Endothelial cell of umbilical vein (primary cell): Measurements from ENCODE around the gene SLC4A2. TPM values are rescaled to one million over a fixed set of nuclear protein-coding genes. Genes with fewer than 3 reads are reported as not detected.

ENCODE experiments used
- BruUV-seq: library from RNA; stranded (reverse); fragments of 400-500 nt; replicated peaks from 2 replicates; lab custom pipeline; 2021; lab: Mats Ljungman, UMichigan
- CTCF ChIA-PET: fragments of 300-600, 350-600 bp; sonication (Branson Sonifier 250); formaldehyde crosslinking; loops from one replicate; lab custom pipeline; 2021; ENCODE audit warnings: antibody characterized with exemption, inconsistent platforms; lab: Charles Lee
- POLR2A ChIA-PET: fragments of 300-600, 350-600 bp; sonication (Branson Sonifier 250); formaldehyde crosslinking; loops from one replicate; lab custom pipeline; 2021; ENCODE audit warnings: antibody characterized with exemption, inconsistent platforms; lab: Charles Lee
- DNase-seq: peaks from one replicate; pipeline ENCODE4 v3.0.0-alpha.2; 2011; ENCODE audit warnings: low read depth, low spot score
- FAIRE-seq: peaks from 2 replicates; lab custom pipeline; 2011; peaks lifted over from hg19 to GRCh38; lab: Jason Lieb, UNC
- H2AFZ ChIP-seq: 2 replicates; pipeline ENCODE4 v1.6.0; 2012; ENCODE audit warnings: low read depth, low read length, control low read depth, inconsistent platforms
- H3K27ac ChIP-seq: 2 replicates; pipeline ENCODE4 v1.5.1; 2011; ENCODE audit warnings: low read depth, mild to moderate bottlenecking, control low read depth, low read length, moderate library complexity; ENCODE audit not compliant: insufficient read depth
- H3K27me3 ChIP-seq, 2 experiments: 2 replicates each; pipeline versions ENCODE4 v1.6.0 to v1.6.1; 2011; ENCODE audit warnings: low read length in 2 of 2, mixed read lengths in 1 of 2; ENCODE audit not compliant: control insufficient read depth in 2 of 2, insufficient read depth in 2 of 2
- H3K36me3 ChIP-seq, 2 experiments: 2 replicates in 1 of 2; 3 replicates in 1 of 2; pipeline ENCODE4 v1.5.1; 2011; ENCODE audit warnings: low read length in 2 of 2, mild to moderate bottlenecking in 1 of 2, moderate library complexity in 1 of 2; ENCODE audit not compliant: control insufficient read depth in 2 of 2, insufficient read depth in 2 of 2; ENCODE audit errors: extremely low read depth in 1 of 2
- H3K4me1 ChIP-seq: 3 replicates; pipeline ENCODE4 v1.5.1; 2011; ENCODE audit warnings: mild to moderate bottlenecking, low read length; ENCODE audit not compliant: control insufficient read depth, insufficient read depth; ENCODE audit errors: extremely low read depth
- H3K4me2 ChIP-seq: 2 replicates; pipeline ENCODE4 v1.6.1; 2011; ENCODE audit warnings: low read length, control low read depth, mixed read lengths; ENCODE audit not compliant: insufficient read depth
- H3K4me3 ChIP-seq, 3 experiments: fragments of 200-600 bp in 1 of 3; sonication (generic), shearing (Covaris generic) in 1 of 3; replicated peaks in 1 of 3; 2 replicates each; pipeline ENCODE4 v1.5.1; 2011 to 2016; ENCODE audit warnings: control low read depth in 3 of 3, low read length in 3 of 3, mild to moderate bottlenecking in 2 of 3, inconsistent platforms in 1 of 3, low read depth in 1 of 3, moderate library complexity in 1 of 3; ENCODE audit not compliant: insufficient read depth in 1 of 3
- H3K79me2 ChIP-seq: 2 replicates; pipeline ENCODE4 v1.6.0; 2012; ENCODE audit warnings: low read length, inconsistent platforms; ENCODE audit not compliant: control insufficient read depth, insufficient read depth
- H3K9ac ChIP-seq: replicated peaks from 2 replicates; pipeline ENCODE3; 2011; ENCODE audit warnings: low read length, control low read depth; ENCODE audit not compliant: insufficient read depth; ENCODE audit errors: extremely low read depth
- H3K9me1 ChIP-seq: replicated peaks from 3 replicates; pipeline ENCODE4 v1.6.0; 2011; ENCODE audit warnings: mild to moderate bottlenecking, low read length; ENCODE audit not compliant: control insufficient read depth, insufficient read depth; ENCODE audit errors: extremely low read depth
- H3K9me3 ChIP-seq: replicated peaks from 2 replicates; pipeline ENCODE4 v1.5.1; 2012; ENCODE audit warnings: low read length, inconsistent platforms; ENCODE audit not compliant: control insufficient read depth, insufficient read depth
- H4K20me1 ChIP-seq: replicated peaks from 2 replicates; pipeline ENCODE3; 2011; ENCODE audit warnings: mild to moderate bottlenecking, low read length; ENCODE audit not compliant: control insufficient read depth, insufficient read depth; ENCODE audit errors: extremely low read depth
- GATA2 ChIP-seq: IDR thresholded peaks from 2 replicates; pipeline ENCODE4 v1.7.0; 2011; ENCODE audit warnings: low read depth, mild to moderate bottlenecking, moderate library complexity, mixed read lengths, low read length; ENCODE audit not compliant: insufficient read length, insufficient read depth
- JUN ChIP-seq: IDR thresholded peaks from 2 replicates; pipeline ENCODE4 v1.6.1; 2011; ENCODE audit warnings: borderline replicate concordance, low read depth; ENCODE audit not compliant: insufficient read length, insufficient read depth
- POLR2AphosphoS5 ChIP-seq: IDR thresholded peaks from 2 replicates; pipeline ENCODE4 v1.6.1; 2012; ENCODE audit warnings: low read depth, mild to moderate bottlenecking, control low read depth, low read length, moderate library complexity; ENCODE audit not compliant: insufficient read depth
- dilution Hi-C: fragments of 300-500 bp; cut with MboI; formaldehyde crosslinking; loops from one replicate; pipeline ENCODE4 v1.15.0; 2019; ENCODE audit warnings: low sequenced_read_pairs; ENCODE audit not compliant: extremely low pct_ligation_motif_present
- intact Hi-C: fragments of 100-400 bp; cut with micrococcal nuclease; formaldehyde crosslinking; loops from one replicate; pipeline ENCODE4 v1.10.0; 2022
- polyA plus RNA-seq, 4 experiments: library from polyadenylated mRNA; depleted of rRNA in 3 of 4; stranded (reverse) in 3 of 4; unstranded in 1 of 4; fragments of >200 nt; gene quantifications; 2 replicates each; pipeline versions ENCODE4 v1.2.1 to v1.2.3, GENCODE V29; 2011 to 2012; ENCODE audit warnings: missing spikeins in 1 of 4
- total RNA-seq: library from RNA; stranded (reverse); gene quantifications from 2 replicates; pipeline ENCODE4 v1.2.3, GENCODE V29; 2021
- TF ChIP-seq, protein P1 (sequence below), 2 donors: IDR thresholded peaks; 1 replicate in 1 of 2; 2 replicates in 1 of 2; pipeline ENCODE4 v1.5.1; 2011; ENCODE audit warnings: low read length in 2 of 2, mild to moderate bottlenecking in 2 of 2, moderate library complexity in 2 of 2, control low read depth in 1 of 2, inconsistent platforms in 1 of 2, low read depth in 1 of 2; ENCODE audit not compliant: insufficient read depth in 1 of 2; ENCODE audit errors: extremely low read depth in 1 of 2

Gene SLC4A2
- total and polyA plus RNA-seq, 2 donors (not counting 3 experiments of a cell fraction or from before 2014, with no cell fraction given): 108 to 172 TPM

DNA sequence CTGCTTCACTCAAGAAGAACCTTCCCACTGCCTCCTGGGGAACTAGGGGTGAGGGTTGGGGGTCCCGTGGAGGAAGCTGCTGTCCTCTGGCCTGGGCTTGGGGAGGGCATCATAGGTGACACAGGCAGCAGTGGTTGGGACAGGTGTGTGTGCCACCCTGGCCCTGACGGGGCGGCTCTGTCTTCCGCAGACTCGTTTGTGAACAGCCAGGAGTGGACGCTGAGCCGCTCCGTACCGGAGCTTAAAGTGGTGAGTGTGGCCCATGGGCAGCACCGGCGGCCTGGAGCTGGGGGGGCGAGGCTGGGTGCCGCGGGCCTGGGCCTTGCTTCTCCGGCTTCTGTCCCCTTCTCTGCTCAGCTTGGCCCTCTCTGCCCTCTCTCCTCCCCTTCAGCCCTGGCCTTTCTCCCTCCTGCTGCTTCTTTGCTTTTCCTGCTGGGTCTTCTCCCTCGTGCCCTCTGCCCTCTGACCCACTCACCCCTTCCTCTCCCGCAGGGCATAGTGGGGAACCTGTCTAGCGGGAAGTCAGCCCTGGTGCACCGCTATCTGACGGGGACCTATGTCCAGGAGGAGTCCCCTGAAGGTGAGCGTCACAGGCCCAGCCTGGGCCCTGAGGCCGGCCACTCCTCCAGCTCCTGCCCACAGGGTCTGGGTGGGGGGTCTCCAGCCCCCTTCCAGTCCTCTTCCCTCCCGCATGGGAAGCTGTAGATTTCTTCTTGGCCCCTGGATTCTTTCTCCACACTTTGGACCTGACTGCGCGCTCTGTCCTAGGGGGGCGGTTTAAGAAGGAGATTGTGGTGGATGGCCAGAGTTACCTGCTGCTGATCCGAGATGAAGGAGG lies 57.4 kb downstream of the SLC4A2 start:
- Histone ChIP-seq H3K4me2 (no peak overlapping the region), H3K27ac (no peak overlapping the region), H3K4me3 (no peak overlapping the region), H3K9ac (no peak overlapping the region), H4K20me1 (no peaks in the 10 kb centered on the region), H3K27me3 (no peaks in the 10 kb centered on the region), H3K9me1 (no peaks in the 10 kb centered on the region), H2AFZ (no peak overlapping the region), H3K36me3 (peaks cover 9 to 41% of the 10 kb centered on the region in 2 experiments), H3K4me1 (peaks cover 25% of the 10 kb centered on the region), H3K79me2 (peaks cover 44% of the 10 kb centered on the region), H3K9me3 (no peaks in the 10 kb centered on the region)
- DNase-seq (no peak), FAIRE-seq (no peak)
- no peak for TF ChIP-seq JUN
- no peak for TF ChIP-seq GATA2
- TF ChIP-seq, protein P1, sequence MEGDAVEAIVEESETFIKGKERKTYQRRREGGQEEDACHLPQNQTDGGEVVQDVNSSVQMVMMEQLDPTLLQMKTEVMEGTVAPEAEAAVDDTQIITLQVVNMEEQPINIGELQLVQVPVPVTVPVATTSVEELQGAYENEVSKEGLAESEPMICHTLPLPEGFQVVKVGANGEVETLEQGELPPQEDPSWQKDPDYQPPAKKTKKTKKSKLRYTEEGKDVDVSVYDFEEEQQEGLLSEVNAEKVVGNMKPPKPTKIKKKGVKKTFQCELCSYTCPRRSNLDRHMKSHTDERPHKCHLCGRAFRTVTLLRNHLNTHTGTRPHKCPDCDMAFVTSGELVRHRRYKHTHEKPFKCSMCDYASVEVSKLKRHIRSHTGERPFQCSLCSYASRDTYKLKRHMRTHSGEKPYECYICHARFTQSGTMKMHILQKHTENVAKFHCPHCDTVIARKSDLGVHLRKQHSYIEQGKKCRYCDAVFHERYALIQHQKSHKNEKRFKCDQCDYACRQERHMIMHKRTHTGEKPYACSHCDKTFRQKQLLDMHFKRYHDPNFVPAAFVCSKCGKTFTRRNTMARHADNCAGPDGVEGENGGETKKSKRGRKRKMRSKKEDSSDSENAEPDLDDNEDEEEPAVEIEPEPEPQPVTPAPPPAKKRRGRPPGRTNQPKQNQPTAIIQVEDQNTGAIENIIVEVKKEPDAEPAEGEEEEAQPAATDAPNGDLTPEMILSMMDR (IDR thresholded peaks at IDR 0.05; ENCODE audit: extremely low read depth in 1 of 2, insufficient read depth in 1 of 2, low read depth in 1 of 2, low read length in 2 of 2): no peak
- TF ChIP-seq POLR2AphosphoS5: no peak
- ChIA-PET POLR2A (no interaction called here), CTCF (interaction anchor here (1.0 to 2.2 kb wide), 2 partner anchors 28 to 77 kb away, joined by 3 to 15 read pairs; no protein-coding TSS in a partner anchor)
- dilution Hi-C loops (no loop called here), intact Hi-C loops (no loop called here)
- BruUV-seq: no TSS peak
